Activated T-helper 1 cell treated with anti-CD3 and anti-CD28 coated beads, Interleukin-12 subunit alpha, Interleukin-12 subunit beta, Interleukin-2, Interleukin-4 antibody, amounts not matched to agents 30 ng/mL and 10 ng/mL and 1 ng/mL, durations not matched to agents 14 hours and 24 hours and 36 hours (primary cell): ENCODE measurements around the gene POLQ. TPM values are rescaled to one million over a fixed set of nuclear protein-coding genes. Genes with fewer than 3 reads are reported as not detected.

Source experiments
- DNase-seq: peaks from one replicate; pipeline ENCODE4 v3.0.0; 2021; ENCODE audit warnings: low spot score
- H3K27ac Mint-ChIP-seq: one replicate; pipeline ENCODE4 v1.8.0; 2021; ENCODE audit warnings: mild to moderate bottlenecking, mixed read lengths
- H3K27me3 Mint-ChIP-seq: one replicate; pipeline ENCODE4 v1.8.0; 2022; ENCODE audit warnings: mild to moderate bottlenecking, moderate library complexity, mixed read lengths; ENCODE audit not compliant: insufficient read depth
- H3K36me3 Mint-ChIP-seq: one replicate; pipeline ENCODE4 v1.8.0; 2021; ENCODE audit warnings: low read depth, mixed read lengths
- H3K4me1 Mint-ChIP-seq: one replicate; pipeline ENCODE4 v1.8.0; 2021; ENCODE audit warnings: low read depth, mixed read lengths
- H3K4me3 Mint-ChIP-seq: one replicate; pipeline ENCODE4 v1.8.0; 2021; ENCODE audit warnings: mild to moderate bottlenecking, moderate library complexity, mixed read lengths
- H3K9me3 Mint-ChIP-seq: one replicate; pipeline ENCODE4 v1.8.0; 2021; ENCODE audit warnings: mixed read lengths
- intact Hi-C: fragments of 100-400 bp; cut with micrococcal nuclease; formaldehyde crosslinking; loops from one replicate; pipeline ENCODE4 v1.15.1; 2024
- total RNA-seq: library from RNA; stranded (reverse); gene quantifications from 2 replicates; pipeline ENCODE4 v1.2.3, GENCODE V29; 2022

Gene POLQ
- total RNA-seq, 1 donor from 2014 or later: 29.0 TPM

DNA sequence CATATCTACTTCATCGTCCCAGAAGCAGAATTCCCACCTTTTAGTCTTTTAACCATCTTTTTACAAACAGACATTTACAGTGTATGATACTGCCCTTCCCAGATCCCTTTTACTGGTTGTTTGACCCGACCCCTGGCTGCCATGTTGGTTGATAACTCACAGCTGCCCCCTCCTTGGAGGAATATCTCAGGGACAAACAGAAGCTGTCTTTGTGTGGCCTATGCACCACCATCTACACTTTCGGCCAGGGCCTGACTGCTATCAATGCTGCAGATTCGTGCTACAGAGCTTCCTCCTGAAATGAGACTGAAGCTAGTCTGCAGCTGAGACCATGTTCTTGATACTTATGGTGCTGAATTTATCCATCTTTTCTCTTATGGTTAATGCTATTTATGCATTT is 6.6 kb upstream of the POLQ start:
- H3K4me3 Mint-ChIP-seq: no peak overlapping the region
- no peaks in the 10 kb centered on the region for H3K36me3 Mint-ChIP-seq
- peaks cover 16% of the 10 kb centered on the region for H3K4me1 Mint-ChIP-seq
- no peak for DNase-seq
- no peaks in the 10 kb centered on the region for H3K27me3 Mint-ChIP-seq
- no peaks in the 10 kb centered on the region for H3K9me3 Mint-ChIP-seq
- intact Hi-C loops: no loop called here
- no peak overlapping the region for H3K27ac Mint-ChIP-seq

DNA sequence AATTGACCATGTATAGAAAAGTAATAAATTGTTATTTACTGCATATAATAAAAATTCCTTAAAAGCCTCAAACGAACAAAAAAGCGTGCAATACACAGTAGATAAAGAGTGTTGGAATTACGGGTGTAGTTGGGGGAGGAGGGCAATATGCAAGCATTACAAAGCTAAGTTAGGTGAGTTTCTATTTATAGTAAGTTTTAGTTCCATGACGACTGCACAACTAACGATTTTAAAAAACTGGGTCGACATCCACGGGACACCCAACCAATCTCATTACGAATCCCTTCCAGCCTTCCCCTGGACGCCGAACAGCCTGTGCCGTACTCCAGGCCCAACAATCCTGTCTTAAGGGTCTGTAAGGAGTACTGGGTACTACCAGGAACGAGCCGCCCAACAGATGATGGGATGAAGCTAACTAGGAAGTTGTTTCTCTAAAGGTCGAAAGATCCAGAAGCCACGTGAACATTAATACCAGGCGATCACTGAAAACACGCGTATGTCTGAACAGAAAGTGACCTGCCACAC is 677 bp downstream of the POLQ start:
- peak overlapping the region; percentile 89 for H3K4me3 Mint-ChIP-seq
- H3K27ac Mint-ChIP-seq: peak overlapping the region; percentile 82
- H3K4me1 Mint-ChIP-seq: peaks cover 32% of the 10 kb centered on the region
- DNase-seq: peak; percentile 2
- intact Hi-C loops: loop anchor here (5.0 to 10.0 kb wide), 3 partner anchors 987 to 1450 kb away; partner anchors contain the start of genes GSK3B and HSPBAP1
- peaks cover 2% of the 10 kb centered on the region for H3K27me3 Mint-ChIP-seq
- H3K9me3 Mint-ChIP-seq: no peaks in the 10 kb centered on the region
- peaks cover 9% of the 10 kb centered on the region for H3K36me3 Mint-ChIP-seq

DNA sequence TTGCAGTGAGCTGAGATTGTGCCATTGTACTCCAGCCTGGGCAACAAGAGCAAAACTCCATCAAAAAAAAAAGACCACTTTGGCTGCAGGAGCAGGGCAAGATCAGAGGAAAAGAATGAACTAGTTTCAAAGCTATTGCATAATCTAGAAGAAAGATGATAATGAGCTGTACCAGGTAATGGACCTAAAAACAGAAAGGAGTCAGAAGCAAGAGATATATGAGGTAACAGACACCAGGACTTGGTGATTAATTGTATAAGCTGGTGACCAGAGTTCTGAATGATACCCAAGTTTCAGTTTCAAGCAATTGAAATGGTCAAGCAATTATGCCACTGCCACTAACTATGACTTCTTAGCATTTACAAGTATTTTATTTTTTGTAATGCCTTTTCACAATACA is 2.9 kb downstream of the POLQ start:
- Mint-ChIP-seq H3K27me3 (peaks cover 2% of the 10 kb centered on the region), H3K4me1 (peaks cover 44% of the 10 kb centered on the region), H3K27ac (no peak overlapping the region), H3K9me3 (no peaks in the 10 kb centered on the region), H3K4me3 (no peak overlapping the region), H3K36me3 (peaks cover 15% of the 10 kb centered on the region)
- no peak for DNase-seq
- intact Hi-C loops: loop anchor here (10.0 kb wide), 1 partner anchor 1448 kb away; the partner anchor contains the start of gene GSK3B

DNA sequence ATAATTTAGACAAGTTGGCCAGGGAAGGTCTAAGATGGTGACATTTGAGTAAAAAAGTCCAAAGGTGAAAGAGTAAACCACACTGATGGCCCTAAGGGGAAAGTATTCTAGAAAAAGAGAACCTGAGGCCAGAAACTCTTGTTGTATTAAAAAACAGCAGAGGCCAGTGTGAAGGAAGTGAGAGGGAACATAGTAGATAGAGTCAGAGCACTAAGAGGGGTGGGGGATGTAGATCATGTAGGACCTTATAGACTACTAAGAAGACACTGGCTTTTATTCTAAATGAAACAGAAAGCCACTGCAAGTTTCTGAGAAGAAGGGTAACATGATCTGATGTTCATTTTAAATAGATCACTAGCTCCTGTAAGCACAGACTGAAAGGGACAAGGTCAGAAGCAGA is 14.5 kb downstream of the POLQ start:
- DNase-seq: no peak
- Mint-ChIP-seq H3K9me3 (no peaks in the 10 kb centered on the region), H3K27me3 (no peaks in the 10 kb centered on the region), H3K36me3 (peaks cover 30% of the 10 kb centered on the region), H3K27ac (peak overlapping the region; percentile 63), H3K4me1 (peaks cover 21% of the 10 kb centered on the region), H3K4me3 (no peak overlapping the region)
- intact Hi-C loops: no loop called here

DNA sequence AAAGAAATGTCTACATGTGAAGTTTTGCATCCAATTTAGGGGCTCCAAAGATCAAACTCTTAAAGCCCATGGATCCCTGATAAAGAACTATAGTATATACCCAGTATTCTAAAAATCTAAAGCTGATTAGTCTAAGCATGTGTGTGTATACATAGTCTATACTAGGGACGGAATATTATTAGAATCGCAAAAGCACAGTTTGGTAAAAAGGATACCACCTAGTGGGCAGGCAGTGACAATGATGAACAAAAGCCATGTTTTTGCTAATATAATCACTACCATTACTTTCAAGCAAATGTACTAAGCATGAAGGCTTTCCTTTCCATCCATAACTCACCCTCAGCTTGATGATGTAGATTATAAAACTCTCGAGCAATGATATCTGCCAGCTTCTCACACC is 16.5 kb downstream of the POLQ start:
- peaks cover 23% of the 10 kb centered on the region for H3K36me3 Mint-ChIP-seq
- no peaks in the 10 kb centered on the region for H3K9me3 Mint-ChIP-seq
- DNase-seq: no peak
- intact Hi-C loops: no loop called here
- H3K4me1 Mint-ChIP-seq: peaks cover 16% of the 10 kb centered on the region
- H3K4me3 Mint-ChIP-seq: no peak overlapping the region
- H3K27ac Mint-ChIP-seq: no peak overlapping the region
- no peaks in the 10 kb centered on the region for H3K27me3 Mint-ChIP-seq

DNA sequence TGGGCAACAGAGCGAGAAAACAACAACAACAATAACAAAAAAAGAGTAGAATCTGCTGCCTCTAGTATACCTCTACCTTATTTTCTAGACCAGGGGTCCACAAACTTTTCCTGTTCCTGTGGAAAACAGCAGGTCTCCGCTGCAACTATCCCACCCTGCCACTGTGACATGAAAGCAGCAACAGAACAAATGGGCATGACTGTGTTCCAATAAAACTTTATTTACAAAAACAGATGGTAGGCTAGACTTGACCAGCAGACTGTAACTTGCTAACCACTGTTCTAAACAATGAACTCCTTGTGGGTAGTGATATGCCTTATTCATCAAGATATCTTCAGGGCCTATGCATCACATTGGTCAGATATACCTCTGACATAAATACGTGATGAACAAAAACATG is 25.3 kb downstream of the POLQ start:
- Mint-ChIP-seq H3K4me1 (no peaks in the 10 kb centered on the region), H3K4me3 (no peak overlapping the region), H3K9me3 (peaks cover 20% of the 10 kb centered on the region), H3K36me3 (peaks cover 52% of the 10 kb centered on the region), H3K27ac (no peak overlapping the region), H3K27me3 (no peaks in the 10 kb centered on the region)
- DNase-seq: no peak
- intact Hi-C loops: no loop called here

DNA sequence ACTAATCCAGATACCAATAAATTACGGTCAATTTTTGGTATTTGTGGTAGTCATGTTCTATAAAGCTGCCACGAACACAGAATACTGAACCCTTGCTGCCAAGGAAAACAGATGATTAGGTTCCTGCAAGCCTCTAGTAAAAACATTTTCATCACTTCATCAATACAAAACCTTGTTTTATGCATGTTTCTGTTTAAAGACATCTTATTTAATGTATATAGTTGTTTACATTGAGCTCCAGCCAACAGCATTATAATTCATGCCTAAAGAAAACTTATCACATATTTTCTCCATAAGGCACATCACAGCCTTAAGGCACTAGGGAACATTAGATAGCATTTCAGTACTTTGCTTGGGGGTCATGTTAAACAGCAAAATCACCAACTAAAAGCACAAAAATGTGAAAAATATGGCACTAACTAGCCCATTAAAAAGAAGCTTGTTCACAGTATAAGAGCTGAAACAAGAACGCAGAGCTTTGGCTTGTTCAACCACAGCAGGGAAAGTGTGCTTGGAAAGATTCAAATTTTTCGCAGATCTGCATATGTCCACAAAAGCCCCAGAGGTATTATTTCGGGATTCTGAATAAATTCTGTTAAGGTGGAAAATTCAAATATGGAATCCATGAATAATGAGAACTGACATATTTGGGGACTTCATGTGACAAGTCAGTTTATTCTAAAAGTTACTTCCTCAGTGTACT is 27.7 kb downstream of the POLQ start:
- no peak overlapping the region for H3K4me3 Mint-ChIP-seq
- no peaks in the 10 kb centered on the region for H3K4me1 Mint-ChIP-seq
- peaks cover 24% of the 10 kb centered on the region for H3K9me3 Mint-ChIP-seq
- DNase-seq: no peak
- peaks cover 59% of the 10 kb centered on the region for H3K36me3 Mint-ChIP-seq
- intact Hi-C loops: no loop called here
- H3K27ac Mint-ChIP-seq: no peak overlapping the region
- H3K27me3 Mint-ChIP-seq: no peaks in the 10 kb centered on the region

DNA sequence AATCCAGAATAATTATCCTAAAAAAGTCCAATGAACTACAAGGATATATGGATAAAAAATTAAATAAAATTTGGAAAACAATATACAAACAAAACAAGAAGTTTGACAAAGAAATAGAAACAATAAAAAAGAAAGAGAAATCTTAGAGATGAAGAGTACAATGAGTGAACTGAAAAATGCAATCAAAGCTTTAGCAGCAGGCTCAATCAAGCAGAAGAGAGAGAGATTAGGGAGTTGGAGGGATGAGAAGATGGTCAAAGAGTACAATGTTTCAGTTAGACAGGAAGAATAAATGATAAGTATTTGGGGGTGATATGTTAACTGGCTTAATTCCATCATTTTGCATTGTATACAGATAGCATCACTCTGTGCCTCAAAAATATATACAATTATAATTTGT is 29.9 kb downstream of the POLQ start:
- H3K27me3 Mint-ChIP-seq: no peaks in the 10 kb centered on the region
- H3K4me1 Mint-ChIP-seq: no peaks in the 10 kb centered on the region
- DNase-seq: no peak
- no peak overlapping the region for H3K27ac Mint-ChIP-seq
- H3K4me3 Mint-ChIP-seq: no peak overlapping the region
- peaks cover 61% of the 10 kb centered on the region for H3K36me3 Mint-ChIP-seq
- intact Hi-C loops: no loop called here
- H3K9me3 Mint-ChIP-seq: peaks cover 24% of the 10 kb centered on the region

DNA sequence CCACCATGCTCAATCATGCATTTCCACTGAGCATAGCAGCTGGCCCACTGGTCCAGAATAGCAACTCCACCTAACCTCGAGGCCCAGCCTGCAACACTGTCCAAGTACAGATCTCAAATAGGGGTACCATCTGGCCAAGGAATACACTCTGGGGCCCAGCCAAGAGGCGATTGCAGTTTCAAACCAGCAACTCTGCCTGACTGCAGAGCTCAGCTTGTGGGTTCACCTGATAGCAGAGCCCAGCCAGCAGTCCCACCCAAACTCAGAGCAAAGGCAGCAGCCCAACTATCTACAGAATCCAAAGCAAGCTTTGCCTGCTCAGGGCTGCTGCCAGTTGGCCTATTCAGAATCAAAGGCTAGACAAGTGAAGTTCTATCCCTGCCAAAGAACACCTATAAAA is 30.5 kb downstream of the POLQ start:
- intact Hi-C loops: no loop called here
- DNase-seq: no peak
- Mint-ChIP-seq H3K4me3 (no peak overlapping the region), H3K36me3 (peaks cover 57% of the 10 kb centered on the region), H3K27ac (no peak overlapping the region), H3K27me3 (no peaks in the 10 kb centered on the region), H3K4me1 (no peaks in the 10 kb centered on the region), H3K9me3 (peaks cover 24% of the 10 kb centered on the region)

DNA sequence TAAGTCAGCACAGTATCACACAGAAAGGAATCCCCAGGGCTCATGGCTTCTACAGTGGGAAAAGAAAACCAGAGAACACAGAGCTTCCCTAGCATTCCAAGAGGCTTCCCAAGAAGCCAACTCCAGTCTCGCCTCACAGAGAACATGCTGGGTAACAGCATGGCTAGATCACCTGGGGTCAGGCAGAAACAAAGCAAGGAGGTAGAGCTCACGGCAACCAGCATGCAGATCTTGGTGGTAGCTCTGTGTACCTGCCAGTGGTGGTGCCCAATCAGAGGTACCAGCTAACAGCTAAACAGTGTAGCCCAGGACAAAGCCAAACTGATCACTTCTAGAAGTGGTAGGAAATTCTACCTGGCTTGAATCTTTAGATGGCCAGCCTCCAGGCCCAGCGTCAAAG is 31.3 kb downstream of the POLQ start:
- no peaks in the 10 kb centered on the region for H3K4me1 Mint-ChIP-seq
- H3K9me3 Mint-ChIP-seq: peaks cover 24% of the 10 kb centered on the region
- no peaks in the 10 kb centered on the region for H3K27me3 Mint-ChIP-seq
- DNase-seq: no peak
- intact Hi-C loops: no loop called here
- H3K27ac Mint-ChIP-seq: no peak overlapping the region
- H3K36me3 Mint-ChIP-seq: peaks cover 56% of the 10 kb centered on the region
- H3K4me3 Mint-ChIP-seq: no peak overlapping the region

DNA sequence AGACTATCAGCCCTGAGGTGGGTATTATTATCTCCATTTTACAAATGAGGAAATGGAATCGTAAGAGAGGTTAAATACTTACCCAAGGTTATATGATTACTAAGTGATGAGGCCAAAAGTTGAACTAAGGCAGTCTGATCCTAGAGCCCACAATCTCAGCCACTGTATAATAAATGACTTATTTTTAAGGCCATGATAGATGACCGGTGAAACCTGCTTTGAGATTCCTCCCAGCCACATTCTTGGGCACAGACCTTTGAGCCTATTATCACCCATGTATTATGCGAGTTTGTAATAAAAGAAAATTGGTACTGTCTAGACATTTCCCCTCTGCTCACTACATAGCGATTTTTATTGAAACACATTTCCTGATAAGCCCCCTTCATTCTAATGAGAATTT is 37.4 kb downstream of the POLQ start:
- Mint-ChIP-seq H3K4me3 (no peak overlapping the region), H3K27me3 (no peaks in the 10 kb centered on the region), H3K36me3 (peaks cover 36% of the 10 kb centered on the region), H3K4me1 (no peaks in the 10 kb centered on the region), H3K27ac (no peak overlapping the region), H3K9me3 (no peaks in the 10 kb centered on the region)
- no peak for DNase-seq
- intact Hi-C loops: no loop called here

DNA sequence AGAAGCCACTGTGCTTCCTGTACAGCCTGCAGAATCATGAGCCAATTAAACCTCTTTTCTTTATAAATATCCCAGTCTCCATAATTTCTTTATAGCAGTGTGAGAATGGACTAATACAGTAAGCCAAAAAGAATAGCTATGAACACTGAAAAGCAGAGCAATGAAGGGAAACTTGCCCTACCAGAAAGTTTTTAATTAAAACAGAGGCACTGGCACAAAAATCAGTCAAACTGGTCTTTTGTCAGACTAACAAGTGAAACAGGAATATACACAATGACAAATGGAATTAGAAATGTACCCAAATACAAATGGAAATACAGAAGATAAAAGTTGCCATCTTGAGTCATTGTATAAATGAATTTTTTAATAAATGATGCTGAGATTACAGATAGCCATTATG is 40.5 kb downstream of the POLQ start:
- Mint-ChIP-seq H3K27me3 (no peaks in the 10 kb centered on the region), H3K4me3 (no peak overlapping the region)

DNA sequence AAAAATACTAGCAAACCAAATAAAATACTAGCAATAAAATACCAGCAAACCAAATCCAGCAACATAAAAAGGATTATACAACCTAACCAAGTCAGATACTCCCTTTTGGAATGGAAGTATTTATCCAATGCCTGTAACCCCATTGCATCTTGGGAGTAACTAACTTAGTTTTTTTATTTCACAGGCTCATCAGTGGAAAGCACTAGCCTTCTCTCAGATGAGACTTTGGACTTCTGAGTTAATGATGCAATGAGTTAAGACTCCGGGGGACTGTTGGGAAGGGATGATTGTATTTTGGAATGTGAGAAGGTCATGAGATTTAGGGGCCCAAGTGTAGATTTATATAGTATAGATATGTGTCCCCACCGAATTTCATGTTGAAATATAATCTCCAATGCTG is 41.2 kb downstream of the POLQ start:
- Mint-ChIP-seq H3K4me1 (no peaks in the 10 kb centered on the region), H3K36me3 (peaks cover 36% of the 10 kb centered on the region), H3K9me3 (no peaks in the 10 kb centered on the region), H3K4me3 (no peak overlapping the region), H3K27me3 (no peaks in the 10 kb centered on the region), H3K27ac (no peak overlapping the region)
- intact Hi-C loops: no loop called here
- DNase-seq: no peak

More for the DNA sequence above, 40.5 kb downstream of the POLQ start:
- Mint-ChIP-seq H3K9me3 (no peaks in the 10 kb centered on the region), H3K4me1 (no peaks in the 10 kb centered on the region), H3K27ac (no peak overlapping the region), H3K36me3 (peaks cover 39% of the 10 kb centered on the region)
- intact Hi-C loops: no loop called here
- DNase-seq: no peak

DNA sequence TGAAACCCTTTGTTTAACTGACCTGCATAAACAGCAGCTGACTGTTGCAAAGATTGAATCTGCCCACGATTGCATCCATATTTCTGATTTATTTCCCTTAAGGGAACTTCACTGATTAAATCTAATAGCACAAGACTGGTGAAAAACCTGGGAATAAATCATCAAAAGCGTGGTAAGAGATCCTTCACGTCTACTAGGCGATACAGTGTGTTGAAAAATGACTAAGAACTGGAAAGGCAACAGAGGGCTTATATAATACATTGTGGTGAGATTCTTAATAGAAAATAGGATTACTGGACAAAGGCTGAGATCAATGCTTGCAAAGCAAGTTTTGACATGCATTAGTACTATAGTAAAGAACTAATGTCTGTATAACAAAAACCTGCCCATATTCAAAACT is 49.0 kb downstream of the POLQ start:
- Mint-ChIP-seq H3K27me3 (no peaks in the 10 kb centered on the region), H3K9me3 (no peaks in the 10 kb centered on the region), H3K4me3 (no peak overlapping the region), H3K4me1 (peaks cover 6% of the 10 kb centered on the region), H3K27ac (no peak overlapping the region), H3K36me3 (peaks cover 28% of the 10 kb centered on the region)
- intact Hi-C loops: no loop called here
- DNase-seq: no peak
